Measurements from ENCODE around the gene ZNF296.

Gene ZNF296

DNA sequence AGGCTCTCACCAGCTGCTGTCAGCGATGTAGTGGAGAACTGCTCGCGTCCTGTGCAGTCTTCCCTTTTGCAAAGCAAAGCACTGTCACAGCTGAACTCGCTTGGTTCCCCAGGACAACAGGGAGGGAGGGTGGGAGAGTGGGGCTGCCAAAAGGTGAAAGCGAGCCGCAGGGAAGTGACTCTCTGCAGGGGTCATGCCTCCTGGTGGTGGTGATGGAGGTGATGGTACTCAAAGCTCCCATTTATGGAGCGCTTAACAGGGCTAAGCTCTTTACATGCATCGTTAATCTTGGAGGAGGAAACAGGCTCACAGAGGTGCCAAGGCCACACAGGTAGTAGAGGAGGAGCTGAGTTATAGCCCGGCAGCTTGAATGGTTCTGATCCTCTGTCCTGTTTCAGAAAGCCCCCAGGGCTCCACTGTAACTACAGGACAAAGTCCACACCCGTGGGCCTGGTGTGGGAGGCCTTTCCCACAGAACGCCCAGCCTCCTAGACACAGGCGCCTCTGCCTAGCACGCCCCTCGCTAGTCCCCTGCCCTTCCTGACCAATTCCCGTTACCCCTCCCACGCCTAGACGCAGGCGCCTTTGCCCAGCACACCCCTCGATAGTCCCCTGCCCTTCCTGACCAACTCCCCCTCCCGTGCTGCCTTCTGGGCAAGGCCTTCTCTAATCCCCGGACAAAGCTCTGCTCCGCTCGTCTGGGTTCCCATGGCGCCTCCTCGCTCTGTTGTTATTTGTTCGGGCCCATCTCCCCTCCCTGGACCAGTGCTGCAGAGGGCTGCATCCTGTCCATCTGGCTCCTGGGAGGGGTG, 27.4 kb upstream of the ZNF296 start:
- no peak for DNase-seq (ENCODE audit: low read depth in 2 of 2)

GRCh38 chr19:45103156-45103507, 26.9 kb upstream of the ZNF296 start:
- DNase-seq (ENCODE audit: low read depth in 2 of 2), result no peak

GRCh38 chr19:45102481-45102880, 26.2 kb upstream of the ZNF296 start:
- DNase-seq (ENCODE audit: low read depth in 2 of 2), result no peak

DNA sequence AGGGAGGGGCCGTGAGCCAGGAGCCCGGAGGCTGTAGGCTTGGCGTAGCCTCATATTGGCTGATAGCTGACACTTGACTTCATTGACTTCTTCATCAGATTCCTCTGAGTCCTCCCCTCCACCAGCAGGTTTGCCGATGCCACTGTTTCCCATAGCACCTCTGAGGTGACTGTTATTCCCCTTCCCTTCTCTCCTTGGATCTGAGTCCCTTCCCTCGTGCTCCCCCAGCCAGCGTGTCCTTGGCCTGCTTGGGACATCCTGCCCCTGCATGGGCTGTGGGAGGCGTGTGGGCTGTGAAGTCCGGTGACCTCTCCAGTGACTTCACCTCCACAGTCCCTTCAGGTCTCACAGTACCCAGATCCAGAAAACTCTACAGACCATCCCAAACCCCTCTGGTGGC, 25.5 kb upstream of the ZNF296 start:
- DNase-seq (ENCODE audit: low read depth in 2 of 2), result no peak

DNA sequence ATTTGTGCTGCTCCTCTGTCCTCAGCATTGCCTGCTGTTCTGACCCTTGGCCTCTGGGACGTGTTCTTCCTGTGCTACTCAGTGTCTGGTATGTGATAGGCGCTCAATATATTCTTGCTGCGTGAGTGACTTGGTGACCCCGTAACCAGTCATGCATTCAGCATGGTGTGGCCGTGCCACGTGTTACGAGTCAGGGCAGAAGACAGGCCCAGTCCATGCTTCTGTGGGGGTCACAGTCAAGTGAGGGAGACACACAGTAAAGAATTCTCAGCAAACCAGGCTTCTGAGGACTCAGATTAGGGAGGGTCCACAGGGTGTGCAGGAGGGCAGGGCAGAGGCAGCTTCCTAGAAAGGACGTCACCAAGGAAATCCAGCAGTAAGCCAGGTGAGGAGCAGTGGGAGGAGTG, 24.6 kb upstream of the ZNF296 start:
- no peak for DNase-seq (ENCODE audit: low read depth in 2 of 2)

- DNase-seq (ENCODE audit: low read depth in 2 of 2), result no peak
Observed at GRCh38 chr19:45100201-45100600, 23.9 kb upstream of the ZNF296 start.

- DNase-seq (ENCODE audit: low read depth in 2 of 2), result no peak
Observed at GRCh38 chr19:45099467-45100191, 23.4 kb upstream of the ZNF296 start.

GRCh38 chr19:45098521-45099466, 22.5 kb upstream of the ZNF296 start:
- no peak for DNase-seq (ENCODE audit: low read depth in 2 of 2)

DNA sequence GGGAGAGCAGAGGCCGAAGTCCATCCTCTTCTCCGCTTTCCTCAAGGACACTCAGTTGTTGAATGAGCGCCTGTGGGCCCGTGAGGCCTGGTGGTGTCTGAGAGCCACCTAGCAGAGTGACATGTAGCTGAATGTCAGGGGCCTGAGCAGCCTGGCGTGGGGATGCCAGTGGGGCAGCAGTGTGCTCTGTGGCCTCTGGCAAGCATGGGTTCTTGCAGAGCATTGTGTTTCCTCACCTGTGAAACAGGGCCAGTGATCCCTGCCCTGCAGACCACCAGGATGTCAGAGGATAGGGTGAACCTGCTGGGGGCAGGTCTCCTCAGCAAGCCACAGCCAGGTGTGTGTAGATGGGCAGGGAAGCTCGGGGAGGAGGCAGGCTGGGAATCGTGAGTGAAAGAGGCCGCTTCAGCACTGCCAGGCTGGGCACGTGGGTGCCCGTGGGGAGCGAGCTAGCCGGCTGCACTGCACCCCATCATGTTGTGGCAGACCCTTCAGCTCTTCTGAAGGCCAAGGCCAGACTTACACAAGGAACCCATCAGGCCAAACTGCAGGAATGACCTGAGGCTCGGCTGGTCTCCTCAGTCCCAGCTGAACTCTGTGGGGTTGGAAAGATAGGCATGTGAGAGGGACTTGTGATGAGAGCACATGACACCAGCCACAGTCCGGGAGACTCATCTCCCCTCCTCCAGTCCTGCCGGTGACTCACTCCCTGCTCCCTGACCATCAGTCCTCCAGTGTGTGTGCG, 21.7 kb upstream of the ZNF296 start:
- no peak for DNase-seq (ENCODE audit: low read depth in 2 of 2)

GRCh38 chr19:45097450-45097775, 21.1 kb upstream of the ZNF296 start:
- no peak for DNase-seq (ENCODE audit: low read depth in 2 of 2)

GRCh38 chr19:45096700-45097099, 20.4 kb upstream of the ZNF296 start:
- DNase-seq (ENCODE audit: low read depth in 2 of 2), result no peak

GRCh38 chr19:45095496-45096413, 19.5 kb upstream of the ZNF296 start:
- DNase-seq (ENCODE audit: low read depth in 2 of 2), result no peak

- no peak for DNase-seq (ENCODE audit: low read depth in 2 of 2)
Observed at GRCh38 chr19:45094707-45095106, 18.4 kb upstream of the ZNF296 start.

- no peak for DNase-seq (ENCODE audit: low read depth in 2 of 2)
Observed at GRCh38 chr19:45094137-45094536, 17.9 kb upstream of the ZNF296 start.

DNA sequence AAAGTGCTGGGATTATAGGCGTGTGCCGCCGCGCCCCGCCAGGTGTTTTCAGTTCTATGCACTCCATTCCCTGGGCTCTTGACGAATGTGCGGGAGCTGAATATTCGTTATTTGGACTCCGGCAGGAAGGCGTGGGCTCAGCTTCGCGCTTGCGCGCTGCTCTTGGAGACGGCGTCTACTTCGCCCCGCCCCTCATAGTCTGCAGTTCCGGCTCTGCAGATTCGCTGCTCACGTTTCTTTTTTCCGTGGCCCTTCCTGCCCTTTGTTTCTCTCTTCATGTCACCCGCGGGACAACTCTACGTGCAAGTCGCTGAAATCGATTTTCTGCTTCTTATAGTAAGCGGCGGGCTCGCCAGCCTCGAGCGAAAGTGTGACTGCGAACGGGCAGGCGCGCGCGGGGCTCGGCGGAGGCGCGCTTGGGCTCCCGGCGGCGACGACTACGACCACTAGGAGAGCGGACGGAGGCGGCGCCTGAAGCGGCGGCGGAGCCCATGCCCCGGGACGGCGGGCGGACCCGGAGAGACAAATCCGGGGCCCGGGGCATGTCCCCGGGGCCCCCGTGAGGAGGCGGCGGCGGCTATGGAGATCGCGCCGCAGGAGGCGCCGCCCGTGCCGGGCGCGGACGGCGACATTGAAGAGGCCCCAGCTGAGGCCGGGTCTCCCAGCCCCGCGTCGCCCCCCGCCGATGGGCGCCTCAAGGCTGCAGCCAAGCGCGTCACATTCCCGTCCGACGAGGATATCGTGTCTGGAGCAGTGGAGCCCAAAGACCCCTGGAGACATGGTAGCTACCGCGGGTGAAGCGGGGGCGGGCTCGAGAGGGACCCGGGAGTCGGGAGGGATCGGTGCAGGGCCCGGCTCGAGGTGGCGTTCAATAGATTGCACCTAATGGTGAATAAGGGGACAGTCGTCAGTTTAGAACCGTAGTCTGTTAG, 16.7 kb upstream of the ZNF296 start, which contains the start of gene PPP1R37:
Gene PPP1R37, plus strand, starts transcription at position 433 of the 932 bp plus-strand sequence. Its CDS starts 147 bp downstream, at position 580.
- DNase-seq (ENCODE audit: low read depth in 2 of 2), result peak; percentile 73 to 85

- peak; percentile 95 to 97 for DNase-seq (ENCODE audit: low read depth in 2 of 2)
Observed at GRCh38 chr19:45091031-45091923, 15.0 kb upstream of the ZNF296 start.

DNA sequence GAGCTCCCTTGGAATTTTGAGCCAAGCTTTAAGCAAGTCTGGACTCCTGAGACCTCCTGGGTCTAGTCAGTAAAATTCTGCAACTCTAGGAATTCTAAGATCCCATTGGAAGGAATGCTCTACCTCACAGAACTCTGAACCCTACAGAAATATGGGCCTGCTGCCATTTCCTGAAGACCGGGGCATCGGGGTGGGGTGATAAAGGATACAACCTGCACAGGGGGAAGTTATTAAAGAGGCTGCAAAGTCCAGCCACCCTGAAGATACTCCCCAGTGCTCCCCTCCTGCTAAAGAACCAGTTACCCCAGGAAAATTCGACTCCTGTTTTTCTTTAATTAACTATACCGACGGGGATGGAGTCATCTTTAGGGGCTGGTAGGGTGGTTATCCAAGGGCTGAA, 14.3 kb upstream of the ZNF296 start:
- no peak for DNase-seq (ENCODE audit: low read depth in 2 of 2)

DNA sequence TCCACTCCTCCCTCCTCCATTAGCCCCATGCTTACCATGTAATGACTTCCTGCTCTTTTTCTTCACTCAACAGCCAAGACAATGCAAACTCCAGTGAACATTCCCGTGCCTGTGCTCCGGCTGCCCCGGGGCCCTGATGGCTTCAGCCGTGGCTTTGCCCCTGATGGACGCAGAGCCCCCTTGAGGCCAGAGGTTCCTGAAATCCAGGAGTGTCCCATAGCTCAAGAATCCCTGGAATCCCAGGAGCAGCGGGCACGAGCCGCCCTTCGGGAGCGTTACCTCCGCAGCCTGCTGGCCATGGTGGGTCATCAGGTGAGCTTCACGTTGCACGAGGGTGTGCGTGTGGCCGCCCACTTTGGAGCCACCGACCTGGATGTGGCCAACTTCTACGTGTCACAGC, 13.8 kb upstream of the ZNF296 start:
- no peak for DNase-seq (ENCODE audit: low read depth in 2 of 2)
